ENCODE measurements around the gene ZNF99.
A peak's percentile ranks its signal among the peaks of the same experiment; 100 is the strongest.
"Not testable (repeated sequence)": the region's sequence is repeated elsewhere in the genome, so short reads cannot be mapped to it uniquely, and the experiment has no call there.

The ZNF99 gene

DNA sequence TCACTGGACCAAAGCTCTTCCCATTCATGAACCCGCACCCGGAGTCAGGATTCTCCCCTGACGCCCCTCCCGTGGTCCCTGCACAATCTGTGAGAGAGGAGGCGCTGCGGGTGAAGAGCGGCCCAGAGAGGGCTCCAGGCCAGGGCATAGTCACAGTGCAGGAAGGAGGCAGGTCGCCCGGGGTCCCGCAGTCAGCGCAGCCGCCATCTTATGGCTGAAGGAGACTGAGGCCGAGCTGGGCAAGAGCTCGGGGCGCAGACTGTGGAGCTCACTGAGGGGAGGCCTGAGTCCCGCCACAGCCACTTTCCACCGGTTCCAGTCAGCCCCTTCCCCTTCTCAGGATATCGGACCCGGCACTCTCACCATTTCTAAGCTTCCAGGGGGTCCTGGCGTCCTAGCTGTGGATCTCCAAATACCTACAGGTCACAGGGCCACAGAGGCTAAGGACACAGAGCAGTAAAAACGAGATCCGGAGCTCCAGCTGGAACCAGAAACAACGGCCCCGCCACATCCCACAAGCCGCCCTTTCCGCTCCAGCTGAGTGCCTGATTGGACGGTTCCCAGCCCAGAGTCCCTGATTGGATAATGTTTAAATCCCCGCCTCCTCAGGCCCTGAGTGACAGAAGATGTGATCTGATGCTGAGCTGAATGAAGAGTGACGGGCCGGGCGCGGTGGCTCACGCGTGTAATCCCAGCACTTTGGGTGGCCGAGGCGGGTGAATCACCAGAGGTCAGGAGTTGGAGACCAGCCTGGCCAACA is at the start of gene ZNF99:
TSS of gene ZNF99 (minus strand) at position 501 of the 760 bp plus-strand sequence. CDS start at position 366, 135 bp downstream.
- peak in 1 of 2 donors; percentile 28 for DNase-seq

DNA sequence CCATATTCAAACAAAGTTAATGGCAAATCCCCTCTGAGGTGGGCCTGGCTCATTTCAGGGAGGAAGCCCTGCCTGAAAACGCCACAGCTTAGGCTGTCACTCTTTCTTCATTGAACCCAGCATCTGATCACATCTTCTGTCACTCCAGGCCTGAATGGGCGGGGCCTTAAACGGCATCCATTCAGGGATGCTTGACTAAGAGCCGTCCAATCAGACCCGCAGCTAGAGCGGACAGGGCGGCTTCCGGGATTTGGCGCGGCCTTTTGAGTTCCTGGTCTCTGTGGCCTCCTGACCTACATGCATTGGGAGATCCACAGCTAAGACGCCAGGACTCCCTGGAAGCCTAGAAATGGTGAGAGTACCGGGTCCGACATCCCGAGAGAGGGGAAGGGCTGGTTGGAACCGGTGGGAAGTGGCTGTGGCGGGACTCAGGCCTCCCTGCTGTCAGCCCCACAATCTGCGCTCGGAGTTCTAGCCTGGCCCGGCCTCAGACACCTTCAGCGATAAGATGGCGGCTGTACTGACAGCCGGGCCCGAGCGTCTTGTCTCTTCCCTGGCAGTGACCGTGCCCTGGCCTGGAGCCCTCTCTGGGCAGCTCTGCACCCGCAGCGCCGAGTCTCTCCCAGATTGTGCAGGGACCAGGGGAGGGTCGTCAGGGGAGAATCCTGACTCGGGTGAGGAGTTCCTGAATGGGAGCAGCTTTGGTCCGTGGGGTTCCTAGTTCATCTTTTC is 48.2 kb upstream of the ZNF99 start, which contains the start of gene ZNF723:
TSS of gene ZNF723 (plus strand) at position 261 of the 732 bp plus-strand sequence. CDS start at position 350, 89 bp downstream.
- no peak for DNase-seq

DNA sequence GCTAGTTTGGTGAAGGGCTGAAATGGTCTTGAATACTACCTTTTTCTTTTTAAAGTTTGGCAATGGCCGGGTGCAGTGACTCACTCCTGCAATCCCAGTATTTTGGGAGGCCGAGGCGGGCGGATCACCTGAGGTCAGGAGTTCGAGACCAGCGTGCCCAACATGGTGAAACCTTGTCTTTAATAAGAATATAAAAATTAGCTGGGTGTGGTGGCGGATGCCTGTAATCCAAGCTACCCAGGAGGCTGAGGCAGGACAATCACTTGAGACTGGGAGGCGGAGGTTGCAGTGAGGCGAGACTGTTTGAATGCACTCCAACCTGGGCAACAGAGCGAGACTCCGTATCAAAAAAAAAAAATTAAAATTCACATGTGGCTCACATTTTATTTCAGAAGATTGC is 47.3 kb upstream of the ZNF99 start:
- DNase-seq = no peak

DNA sequence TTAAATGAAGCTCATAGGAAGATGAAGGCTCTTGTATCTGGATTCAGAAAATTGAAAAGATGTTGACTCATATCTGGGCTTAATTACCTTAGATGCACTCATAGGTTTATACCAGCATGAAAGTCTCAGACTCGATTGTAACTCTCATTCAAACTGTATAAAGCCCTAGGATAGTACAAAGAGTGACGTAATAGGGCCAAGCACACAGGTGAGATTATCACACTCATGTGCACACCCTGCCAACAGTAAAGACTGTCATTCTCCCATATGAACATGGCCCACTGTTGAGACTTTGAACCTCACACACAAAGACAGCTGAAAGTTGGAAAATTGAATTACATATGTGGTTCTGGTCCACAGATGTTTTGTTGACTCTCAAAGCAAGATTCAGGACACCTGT is 30.2 kb upstream of the ZNF99 start:
- no peak for DNase-seq

DNA sequence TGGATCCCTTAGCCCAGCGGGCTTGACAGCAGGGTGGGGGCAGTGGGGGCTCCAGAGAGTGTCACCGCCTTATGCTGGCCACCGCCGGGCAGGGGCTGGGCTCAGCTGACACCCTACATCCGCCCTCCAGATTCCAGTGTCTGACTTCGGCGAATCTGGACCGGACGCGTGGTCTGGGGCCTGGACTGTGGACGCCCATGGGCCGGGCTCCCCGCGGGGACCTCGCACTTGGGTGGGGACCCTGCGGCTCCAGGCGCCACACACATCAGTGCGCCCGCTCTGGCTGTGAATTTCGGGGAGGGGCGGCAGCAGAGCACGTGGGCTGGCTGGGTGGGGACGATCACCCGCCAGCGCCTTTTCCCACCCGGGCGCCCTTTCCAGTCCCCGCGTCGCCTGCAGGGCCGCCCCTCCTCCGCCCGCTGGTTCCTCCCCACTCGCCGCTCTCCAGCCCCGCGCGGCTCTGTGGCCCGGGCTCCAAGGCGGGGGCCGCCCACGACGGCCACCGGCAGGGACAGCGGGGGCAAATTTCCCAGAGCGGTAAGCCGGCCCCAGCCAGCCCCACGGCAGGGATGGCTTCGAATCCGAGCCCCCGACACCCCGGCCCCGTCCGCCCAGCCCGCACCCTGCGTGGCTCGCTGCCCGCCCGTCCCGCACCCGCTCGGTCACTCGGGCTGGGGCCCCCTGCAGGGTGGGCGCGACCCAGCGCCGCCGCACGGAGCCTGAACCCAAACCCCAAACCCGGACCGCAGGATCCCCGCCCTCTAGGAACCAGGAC is 23.3 kb upstream of the ZNF99 start:
- no peak for DNase-seq

DNA sequence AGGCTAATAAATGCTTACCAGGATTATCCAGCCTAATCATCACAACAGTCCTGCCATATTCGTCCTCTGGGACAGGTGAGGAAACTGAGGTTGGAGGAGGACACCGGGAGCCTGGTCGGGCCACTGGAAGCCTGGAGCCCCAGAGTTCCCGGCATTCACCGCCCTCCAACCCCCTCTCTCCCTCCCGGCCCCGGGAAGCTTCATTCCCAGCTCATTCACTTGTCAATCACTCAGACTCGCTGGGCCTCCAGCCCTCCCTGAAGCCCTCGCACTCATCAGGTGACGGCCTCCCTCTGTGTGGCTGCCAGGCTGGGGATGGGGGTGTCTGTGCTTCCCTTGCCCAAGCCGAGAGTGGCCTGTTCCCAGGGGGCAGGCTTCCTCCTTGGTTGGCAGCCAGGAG is 22.5 kb upstream of the ZNF99 start:
- DNase-seq = no peak

DNA sequence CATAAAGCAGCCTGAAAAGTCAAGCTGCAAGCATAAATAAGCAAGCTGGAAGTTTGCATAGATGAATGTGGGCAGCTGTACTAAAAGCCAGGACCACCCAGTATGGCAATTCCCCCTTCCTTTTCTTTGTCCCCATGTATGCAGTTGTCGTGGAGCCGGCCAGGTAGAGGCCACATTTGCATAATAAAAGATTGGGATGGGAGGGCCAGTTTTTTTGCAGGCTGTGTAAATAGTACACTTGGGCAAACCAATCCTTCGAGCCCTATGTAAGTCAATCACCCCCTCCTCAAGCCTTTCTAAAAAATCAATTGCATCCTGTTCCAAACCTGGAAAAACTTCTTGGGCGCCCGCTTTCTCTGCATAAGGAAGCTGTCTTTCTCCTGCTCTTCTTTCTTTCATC is 13.1 kb upstream of the ZNF99 start:
- DNase-seq = no peak

DNA sequence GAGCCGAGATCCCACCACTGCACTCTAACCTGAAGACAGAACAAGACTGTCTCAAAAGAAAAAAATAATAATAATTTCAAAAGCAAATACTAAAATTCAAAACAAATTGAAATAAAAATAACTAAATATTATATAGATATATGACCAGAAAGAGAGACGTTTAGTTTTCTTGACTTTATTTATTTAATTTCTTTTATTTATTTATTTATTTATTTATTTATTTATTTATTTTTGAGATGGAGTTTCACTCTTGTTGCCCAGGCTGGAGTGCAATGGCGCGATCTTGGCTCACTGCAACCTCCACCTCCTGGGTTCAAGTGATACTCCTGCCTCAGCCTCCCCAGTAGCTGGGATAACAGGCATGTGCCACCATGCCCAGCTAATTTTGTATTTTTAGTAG is 8.9 kb upstream of the ZNF99 start:
- DNase-seq = not testable (repeated sequence)

DNA sequence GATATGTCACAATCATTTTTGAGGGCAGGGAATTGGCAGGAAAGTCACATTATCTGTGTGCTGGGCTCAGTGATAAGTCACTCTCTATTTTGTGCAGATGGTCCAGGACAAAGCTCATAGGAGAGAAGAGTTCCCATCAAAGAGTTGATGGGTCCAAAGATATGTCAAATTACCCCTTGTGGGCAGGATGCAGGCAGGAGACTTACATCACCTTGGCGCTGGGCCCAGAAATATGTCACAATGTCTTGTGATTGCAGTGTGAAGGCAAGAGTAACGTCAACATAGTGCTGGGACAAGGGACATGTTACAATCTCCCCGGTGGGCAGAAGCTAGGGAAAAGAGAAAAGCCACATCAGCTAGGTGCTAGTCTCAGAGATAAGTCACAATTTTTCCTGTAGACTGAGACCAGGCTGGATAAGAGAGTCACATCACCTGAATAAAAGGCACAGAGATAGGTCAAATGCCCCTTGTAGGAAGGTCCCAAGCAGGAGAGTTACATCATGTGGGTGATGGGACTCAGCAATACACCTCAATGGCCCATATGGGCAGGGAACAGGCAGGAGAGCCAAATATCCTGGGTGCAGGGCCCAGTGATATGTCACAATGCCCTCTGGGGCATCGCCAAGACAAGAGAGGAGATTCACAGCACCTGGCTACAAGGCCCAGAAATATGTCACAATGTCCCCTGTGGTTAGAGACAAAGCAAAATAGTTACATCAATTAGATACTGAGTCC is 47.9 kb downstream of the ZNF99 start:
- DNase-seq = no peak

DNA sequence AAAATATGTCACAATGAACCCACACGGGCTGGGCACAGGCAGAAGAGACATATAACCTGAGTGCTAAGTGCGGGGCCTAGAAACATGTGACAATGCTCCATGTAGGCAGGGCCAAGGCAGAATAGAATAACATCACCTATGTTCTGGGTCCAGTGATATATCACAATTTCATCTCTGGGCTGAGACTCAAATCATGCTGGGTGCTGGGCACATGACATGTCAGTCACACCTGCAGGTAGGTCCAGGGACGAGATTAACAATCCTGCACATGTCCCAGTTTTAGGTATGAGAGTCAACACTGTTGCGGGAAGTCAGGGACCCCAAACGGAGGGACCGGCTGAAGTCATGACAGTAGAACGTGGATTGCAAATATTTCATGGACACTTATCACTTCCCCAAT is 50.3 kb downstream of the ZNF99 start:
- DNase-seq = no peak

DNA sequence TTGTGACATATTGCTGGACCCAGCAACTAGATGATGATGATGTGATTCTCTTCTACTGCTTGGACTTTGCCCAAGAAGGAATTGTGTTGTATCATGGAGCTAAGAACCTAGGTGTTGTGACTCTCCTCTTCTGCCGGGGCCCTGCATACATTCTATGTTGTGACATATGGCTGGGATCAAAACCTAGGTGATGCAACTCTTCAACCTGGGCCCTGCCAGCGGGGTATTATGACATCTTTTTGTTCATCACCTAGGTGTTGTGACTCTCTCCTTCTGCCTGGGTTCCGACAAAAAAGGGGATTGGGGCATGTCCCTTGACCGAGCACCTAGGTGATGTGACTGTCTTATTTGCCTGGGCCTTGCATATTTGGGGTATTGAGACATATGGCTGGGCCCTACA is 55.7 kb downstream of the ZNF99 start:
- not testable (repeated sequence) for DNase-seq

DNA sequence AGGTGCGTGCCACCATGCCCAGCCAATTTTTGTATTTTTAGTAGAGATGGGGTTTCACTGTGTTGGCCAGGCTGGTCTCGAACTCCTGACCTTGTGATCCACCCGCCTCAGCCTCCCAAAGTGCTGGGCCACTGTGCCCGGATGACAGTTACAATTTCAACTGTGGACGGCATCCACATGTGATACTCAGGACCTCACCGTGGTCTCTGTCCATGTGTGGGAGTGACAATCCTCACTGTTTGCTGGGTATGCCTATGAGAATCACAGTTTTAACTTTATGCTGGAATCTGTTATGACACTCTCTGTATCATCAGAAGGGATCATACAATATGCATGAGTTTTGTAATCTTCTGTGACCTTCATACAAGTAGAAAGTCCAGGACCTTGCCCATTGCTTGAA is 62.4 kb downstream of the ZNF99 start:
- DNase-seq = not testable (repeated sequence)

DNA sequence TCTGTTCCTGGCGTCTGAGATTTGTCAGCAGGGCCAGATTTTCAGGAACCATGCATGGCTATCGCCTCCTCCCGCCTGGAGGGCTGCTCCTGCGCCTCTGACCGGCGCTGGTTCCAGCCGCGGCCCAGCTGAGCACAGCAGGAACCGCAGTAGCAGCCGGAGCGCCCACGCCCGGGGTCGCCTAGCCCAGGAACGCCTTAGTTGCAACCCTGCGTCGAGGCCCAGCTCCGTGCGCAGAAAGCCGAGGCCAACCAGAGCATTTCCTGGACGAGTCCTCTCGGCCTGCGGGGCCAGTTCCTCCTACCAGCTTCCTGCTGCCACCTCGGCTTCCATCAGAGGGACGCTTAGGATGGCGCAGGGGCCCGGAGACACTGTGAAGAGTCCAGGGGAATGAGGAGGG is 75.0 kb downstream of the ZNF99 start:
- no peak for DNase-seq

DNA sequence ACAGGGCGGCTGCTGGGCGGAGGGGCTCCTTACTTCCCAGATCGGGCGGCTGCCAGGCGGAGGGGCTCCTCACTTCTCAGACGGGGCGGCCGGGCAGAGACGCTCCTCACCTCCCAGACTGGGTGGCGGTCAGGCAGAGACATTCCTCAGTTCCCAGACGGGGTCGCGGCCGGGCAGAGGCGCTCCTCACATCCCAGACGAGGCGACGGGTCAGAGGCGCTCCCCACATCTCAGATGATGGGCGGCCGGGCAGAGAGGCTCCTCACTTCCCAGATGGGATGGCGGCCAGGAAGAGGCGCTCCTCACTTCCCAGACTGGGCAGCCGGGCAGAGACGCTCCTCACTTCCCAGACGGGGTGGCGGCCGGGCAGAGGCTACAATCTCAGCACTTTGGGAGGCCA is 80.9 kb downstream of the ZNF99 start:
- not testable (repeated sequence) for DNase-seq

DNA sequence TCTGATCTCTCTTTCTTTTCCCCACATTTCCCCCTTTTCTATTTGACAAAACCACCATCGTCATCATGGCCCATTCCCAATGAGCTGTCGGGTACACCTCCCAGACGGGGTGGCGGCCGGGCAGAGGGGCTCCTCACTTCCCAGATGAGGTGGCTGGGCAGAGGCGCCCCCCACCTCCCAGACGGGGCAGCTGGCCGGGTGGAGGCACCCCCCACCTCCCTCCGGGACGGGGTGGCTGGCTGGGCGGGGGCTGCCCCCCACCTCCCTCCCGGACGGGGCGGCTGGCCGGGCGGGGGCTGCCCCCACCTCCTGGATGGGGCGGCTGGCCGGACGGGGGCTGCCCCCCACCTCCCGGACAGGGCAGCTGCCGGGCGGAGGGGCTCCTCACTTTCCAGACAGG is 81.3 kb downstream of the ZNF99 start:
- not testable (repeated sequence) for DNase-seq

Measured in CD4-positive, alpha-beta T cell treated with Interferon alpha-2 for 1 hour (primary cell).